HG02798 (cell line): ENCODE data around the gene STXBP5L.
A peak's percentile ranks its signal among the peaks of the same experiment; 100 is the strongest.
"Not testable (repeated sequence)": the region's sequence is repeated elsewhere in the genome, so short reads cannot be mapped to it uniquely, and the experiment has no call there.

Source experiments
- ATAC-seq: cut with Tn5 transposase; IDR thresholded peaks from one replicate; pipeline ENCODE4 v1.9.1; 2021; ENCODE audit warnings: mild to moderate bottlenecking; ENCODE audit not compliant: unreplicated experiment, poor library complexity

The STXBP5L gene

GRCh38 chr3:121411523-121411922 lies 503.5 kb downstream of the STXBP5L start:
- ATAC-seq: no peak

- no peak for ATAC-seq
These were observed 506.9 kb downstream of the STXBP5L start for GRCh38 chr3:121414924-121415323.

- ATAC-seq: no peak
These were observed 510.2 kb downstream of the STXBP5L start for GRCh38 chr3:121418182-121418581.

- no peak for ATAC-seq
These were observed 516.5 kb downstream of the STXBP5L start for GRCh38 chr3:121424549-121424948.

- ATAC-seq: no peak
These were observed 522.7 kb downstream of the STXBP5L start for GRCh38 chr3:121430664-121431215.

GRCh38 chr3:121431726-121432517 lies 523.9 kb downstream of the STXBP5L start:
- peak; percentile 95 for ATAC-seq

- ATAC-seq: no peak
These were observed 528.1 kb downstream of the STXBP5L start for GRCh38 chr3:121436074-121436473.

- no peak for ATAC-seq
These were observed 528.6 kb downstream of the STXBP5L start for GRCh38 chr3:121436641-121437040.

GRCh38 chr3:121443456-121443855 lies 535.5 kb downstream of the STXBP5L start:
- no peak for ATAC-seq

- ATAC-seq: not testable (repeated sequence)
These were observed 543.7 kb downstream of the STXBP5L start for GRCh38 chr3:121451752-121452151.

- no peak for ATAC-seq
These were observed 554.6 kb downstream of the STXBP5L start for GRCh38 chr3:121462565-121462964.

- ATAC-seq: no peak
These were observed 555.7 kb downstream of the STXBP5L start for GRCh38 chr3:121463745-121464144.

- ATAC-seq: no peak
These were observed 559.1 kb downstream of the STXBP5L start for GRCh38 chr3:121467085-121467484.

GRCh38 chr3:121473001-121473400 lies 565.0 kb downstream of the STXBP5L start:
- no peak for ATAC-seq
